ENCODE data around the gene MYD88. TPM values are rescaled to one million over a fixed set of nuclear protein-coding genes. Genes with fewer than 3 reads are reported as not detected.
A peak's percentile ranks its signal among the peaks of the same experiment; 100 is the strongest.

The MYD88 gene
- total and polyA plus RNA-seq, 2 donors from 2014 or later, result 20.8 to 34.5 TPM

DNA sequence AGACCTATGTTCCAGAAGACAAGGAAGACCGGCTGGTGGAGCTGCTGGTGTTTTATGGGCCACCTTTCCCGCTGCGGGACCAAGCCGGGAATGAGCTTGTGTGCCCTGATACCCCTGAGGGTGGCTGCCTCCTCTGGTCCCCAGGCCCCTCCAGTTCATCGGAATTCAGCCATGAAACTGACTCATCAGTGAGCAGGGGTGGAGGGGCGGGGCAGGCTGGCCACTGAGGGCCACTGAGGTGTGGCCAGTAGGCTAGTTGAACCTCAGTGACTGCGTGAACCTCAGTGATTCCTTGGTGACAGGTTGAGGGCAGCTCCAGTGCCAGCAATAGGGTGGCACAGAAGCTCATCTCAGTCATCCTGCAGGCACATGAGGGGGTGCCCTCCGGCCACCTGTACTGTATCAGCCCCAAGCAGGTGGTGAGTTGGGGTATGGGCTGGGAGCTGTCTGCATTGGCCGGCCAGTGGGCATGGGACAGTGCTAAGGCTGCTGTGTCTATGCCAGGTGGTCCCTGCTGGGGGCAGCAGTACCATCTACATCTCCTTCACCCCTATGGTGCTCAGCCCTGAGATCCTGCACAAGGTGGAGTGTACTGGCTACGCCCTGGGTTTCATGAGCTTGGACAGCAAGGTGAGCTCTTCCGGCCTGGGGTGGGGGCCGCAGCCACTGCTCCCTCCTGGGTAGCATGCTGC lies 21.8 kb upstream of the MYD88 start:
- H3K27ac ChIP-seq (ENCODE audit: low read depth in 2 of 2, low read length in 2 of 2), result no peak overlapping the region
- H3K9me3 ChIP-seq (ENCODE audit: control insufficient read depth in 2 of 3, insufficient read depth in 1 of 3, low read length in 3 of 3), result no peaks in the 10 kb centered on the region
- intact Hi-C loops (cut with DNase I), result no loop called here
- no peaks in the 10 kb centered on the region for H3K27me3 ChIP-seq (ENCODE audit: control insufficient read depth, insufficient read depth, low read length)
- peaks cover 0 to 7% (median 5%) of the 10 kb centered on the region in 3 donors for H3K4me1 ChIP-seq (ENCODE audit: control insufficient read depth in 2 of 3, insufficient read depth in 2 of 3, low read depth in 1 of 3, low read length in 3 of 3)
- H3K9ac ChIP-seq (ENCODE audit: low read length in 3 of 3), result no peak overlapping the region
- TF ChIP-seq, protein P1, sequence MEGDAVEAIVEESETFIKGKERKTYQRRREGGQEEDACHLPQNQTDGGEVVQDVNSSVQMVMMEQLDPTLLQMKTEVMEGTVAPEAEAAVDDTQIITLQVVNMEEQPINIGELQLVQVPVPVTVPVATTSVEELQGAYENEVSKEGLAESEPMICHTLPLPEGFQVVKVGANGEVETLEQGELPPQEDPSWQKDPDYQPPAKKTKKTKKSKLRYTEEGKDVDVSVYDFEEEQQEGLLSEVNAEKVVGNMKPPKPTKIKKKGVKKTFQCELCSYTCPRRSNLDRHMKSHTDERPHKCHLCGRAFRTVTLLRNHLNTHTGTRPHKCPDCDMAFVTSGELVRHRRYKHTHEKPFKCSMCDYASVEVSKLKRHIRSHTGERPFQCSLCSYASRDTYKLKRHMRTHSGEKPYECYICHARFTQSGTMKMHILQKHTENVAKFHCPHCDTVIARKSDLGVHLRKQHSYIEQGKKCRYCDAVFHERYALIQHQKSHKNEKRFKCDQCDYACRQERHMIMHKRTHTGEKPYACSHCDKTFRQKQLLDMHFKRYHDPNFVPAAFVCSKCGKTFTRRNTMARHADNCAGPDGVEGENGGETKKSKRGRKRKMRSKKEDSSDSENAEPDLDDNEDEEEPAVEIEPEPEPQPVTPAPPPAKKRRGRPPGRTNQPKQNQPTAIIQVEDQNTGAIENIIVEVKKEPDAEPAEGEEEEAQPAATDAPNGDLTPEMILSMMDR (IDR thresholded peaks at IDR 0.05; ENCODE audit: borderline replicate concordance, extremely low read depth, insufficient read depth), result no peak
- no peak overlapping the region for H3K4me3 ChIP-seq (ENCODE audit: low read length in 3 of 3)
- peaks cover 0 to 7% (median 4%) of the 10 kb centered on the region in 3 donors for H3K36me3 ChIP-seq (ENCODE audit: control insufficient read depth in 2 of 3, insufficient read depth in 3 of 3, low read length in 3 of 3)
- peak in 2 of 5 donors; percentile 29 to 68 for DNase-seq
- no peak for FAIRE-seq

GRCh38 chr3:38117163-38117716 lies 21.2 kb upstream of the MYD88 start:
- intact Hi-C loops (cut with DNase I), result no loop called here
- peak in 1 of 5 donors; percentile 77 for DNase-seq
- Histone ChIP-seq H3K9ac (ENCODE audit: low read length in 3 of 3) (no peak overlapping the region), H3K4me3 (ENCODE audit: low read length in 3 of 3) (no peak overlapping the region), H3K9me3 (ENCODE audit: control insufficient read depth in 2 of 3, insufficient read depth in 1 of 3, low read length in 3 of 3) (no peaks in the 10 kb centered on the region), H3K4me1 (ENCODE audit: control insufficient read depth in 2 of 3, insufficient read depth in 2 of 3, low read depth in 1 of 3, low read length in 3 of 3) (peaks cover 0 to 10% (median 7%) of the 10 kb centered on the region in 3 donors), H3K36me3 (ENCODE audit: control insufficient read depth in 2 of 3, insufficient read depth in 3 of 3, low read length in 3 of 3) (peaks cover 0 to 9% (median 6%) of the 10 kb centered on the region in 3 donors), H3K27ac (ENCODE audit: low read depth in 2 of 2, low read length in 2 of 2) (no peak overlapping the region), H3K27me3 (ENCODE audit: control insufficient read depth, insufficient read depth, low read length) (no peaks in the 10 kb centered on the region)
- FAIRE-seq, result no peak
- TF ChIP-seq, protein P1 (IDR thresholded peaks at IDR 0.05; ENCODE audit: borderline replicate concordance, extremely low read depth, insufficient read depth), result peak; percentile 17

- FAIRE-seq, result no peak
- no peak overlapping the region for H3K4me3 ChIP-seq (ENCODE audit: low read length in 3 of 3)
- DNase-seq, result peak; percentile 40 to 80 (median 52)
- H3K4me1 ChIP-seq (ENCODE audit: control insufficient read depth in 2 of 3, insufficient read depth in 2 of 3, low read depth in 1 of 3, low read length in 3 of 3), result peaks cover 0 to 12% (median 7%) of the 10 kb centered on the region in 3 donors
- no peak overlapping the region for H3K9ac ChIP-seq (ENCODE audit: low read length in 3 of 3)
- H3K27ac ChIP-seq (ENCODE audit: low read depth in 2 of 2, low read length in 2 of 2), result no peak overlapping the region
- H3K27me3 ChIP-seq (ENCODE audit: control insufficient read depth, insufficient read depth, low read length), result no peaks in the 10 kb centered on the region
- no peaks in the 10 kb centered on the region for H3K9me3 ChIP-seq (ENCODE audit: control insufficient read depth in 2 of 3, insufficient read depth in 1 of 3, low read length in 3 of 3)
- H3K36me3 ChIP-seq (ENCODE audit: control insufficient read depth in 2 of 3, insufficient read depth in 3 of 3, low read length in 3 of 3), result peaks cover 0 to 16% (median 11%) of the 10 kb centered on the region in 3 donors
- TF ChIP-seq, protein P1 (IDR thresholded peaks at IDR 0.05; ENCODE audit: borderline replicate concordance, extremely low read depth, insufficient read depth), result peak; percentile 65
- intact Hi-C loops (cut with DNase I), result no loop called here
Observed at GRCh38 chr3:38117748-38118420, 20.6 kb upstream of the MYD88 start.

Measured in kidney (tissue), 14 donors.